ENCODE results near the gene PRDM8.

The PRDM8 gene

GRCh38 chr4:80201252-80202151 lies 4.2 kb downstream of the PRDM8 start:
- peak; percentile 44 to 60 (median 46) for DNase-seq (ENCODE audit: low read depth in 3 of 3)

GRCh38 chr4:80202190-80202711 lies 4.9 kb downstream of the PRDM8 start:
- DNase-seq (ENCODE audit: low read depth in 3 of 3): peak; percentile 58 to 78 (median 61)

DNA sequence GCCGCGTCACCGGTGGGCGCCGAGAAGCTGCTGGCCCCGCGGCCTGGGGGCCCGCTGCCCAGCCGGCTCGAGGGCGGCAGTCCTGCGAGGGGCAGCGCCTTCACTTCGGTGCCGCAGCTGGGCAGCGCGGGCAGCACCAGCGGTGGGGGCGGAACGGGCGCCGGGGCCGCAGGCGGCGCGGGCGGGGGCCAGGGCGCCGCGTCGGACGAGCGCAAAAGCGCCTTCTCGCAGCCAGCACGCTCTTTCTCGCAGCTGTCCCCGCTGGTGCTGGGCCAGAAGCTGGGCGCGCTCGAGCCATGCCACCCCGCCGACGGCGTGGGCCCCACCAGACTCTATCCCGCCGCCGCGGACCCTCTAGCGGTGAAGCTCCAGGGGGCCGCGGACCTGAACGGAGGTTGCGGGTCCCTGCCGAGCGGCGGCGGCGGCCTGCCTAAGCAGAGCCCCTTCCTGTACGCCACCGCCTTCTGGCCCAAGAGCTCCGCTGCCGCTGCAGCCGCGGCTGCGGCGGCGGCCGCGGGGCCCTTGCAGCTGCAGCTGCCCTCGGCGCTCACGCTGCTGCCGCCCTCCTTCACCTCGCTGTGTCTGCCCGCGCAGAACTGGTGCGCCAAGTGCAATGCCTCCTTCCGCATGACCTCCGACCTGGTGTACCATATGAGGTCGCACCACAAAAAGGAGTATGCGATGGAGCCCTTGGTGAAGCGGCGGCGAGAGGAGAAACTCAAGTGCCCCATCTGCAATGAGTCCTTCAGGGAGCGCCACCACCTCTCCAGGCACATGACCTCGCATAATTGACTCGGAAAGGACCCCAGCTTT lies 5.6 kb downstream of the PRDM8 start:
- DNase-seq (ENCODE audit: low read depth in 3 of 3): peak in 1 of 3 experiments; percentile 49

DNA sequence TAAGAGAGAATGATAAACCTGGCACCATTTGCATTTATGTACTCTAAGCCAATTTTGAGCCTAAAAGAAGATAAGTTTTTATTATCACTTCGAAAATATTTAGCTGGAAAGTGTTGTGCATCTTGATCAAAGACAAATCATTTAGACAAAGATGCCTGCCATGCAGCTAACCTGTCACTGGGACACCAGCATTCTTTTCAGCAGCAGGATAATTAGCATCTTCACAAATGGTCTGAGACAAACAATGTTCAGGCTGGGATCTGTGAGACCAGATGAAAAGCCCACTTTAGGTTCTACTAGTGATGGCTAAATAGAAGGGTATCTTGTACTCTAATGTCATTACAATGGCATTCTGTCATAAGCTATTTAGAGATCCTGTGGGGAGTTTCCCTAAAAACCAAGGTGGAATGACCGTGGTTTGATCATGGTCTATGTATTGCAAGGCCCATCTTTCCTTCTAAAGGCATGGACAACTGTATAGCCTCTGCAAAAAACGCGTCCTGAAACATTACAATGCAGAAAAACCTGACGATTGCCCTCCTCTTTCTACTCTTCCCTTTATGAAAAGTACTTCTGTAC lies 7.2 kb downstream of the PRDM8 start:
- no peak for DNase-seq (ENCODE audit: low read depth in 3 of 3)

DNA sequence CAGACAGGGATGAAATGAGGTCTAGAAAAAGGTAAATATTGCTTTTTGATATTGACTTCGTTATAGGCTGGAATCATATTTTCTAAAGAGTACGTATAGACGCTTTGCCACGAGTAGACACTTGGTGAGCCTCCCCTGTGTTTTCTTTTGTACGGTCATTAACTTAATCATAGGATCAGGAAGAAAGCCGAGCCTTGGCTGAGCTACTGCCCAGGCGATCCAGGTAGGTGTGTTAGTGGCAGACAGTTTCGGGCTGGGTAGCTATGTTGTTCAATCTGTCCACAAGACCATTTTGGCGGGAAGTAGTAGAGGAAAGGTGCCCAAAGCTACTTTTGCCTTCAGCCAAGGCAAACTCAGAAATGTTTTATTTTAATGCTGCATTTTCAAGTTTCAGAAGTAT lies 8.8 kb downstream of the PRDM8 start:
- no peak for DNase-seq (ENCODE audit: low read depth in 3 of 3)

DNA sequence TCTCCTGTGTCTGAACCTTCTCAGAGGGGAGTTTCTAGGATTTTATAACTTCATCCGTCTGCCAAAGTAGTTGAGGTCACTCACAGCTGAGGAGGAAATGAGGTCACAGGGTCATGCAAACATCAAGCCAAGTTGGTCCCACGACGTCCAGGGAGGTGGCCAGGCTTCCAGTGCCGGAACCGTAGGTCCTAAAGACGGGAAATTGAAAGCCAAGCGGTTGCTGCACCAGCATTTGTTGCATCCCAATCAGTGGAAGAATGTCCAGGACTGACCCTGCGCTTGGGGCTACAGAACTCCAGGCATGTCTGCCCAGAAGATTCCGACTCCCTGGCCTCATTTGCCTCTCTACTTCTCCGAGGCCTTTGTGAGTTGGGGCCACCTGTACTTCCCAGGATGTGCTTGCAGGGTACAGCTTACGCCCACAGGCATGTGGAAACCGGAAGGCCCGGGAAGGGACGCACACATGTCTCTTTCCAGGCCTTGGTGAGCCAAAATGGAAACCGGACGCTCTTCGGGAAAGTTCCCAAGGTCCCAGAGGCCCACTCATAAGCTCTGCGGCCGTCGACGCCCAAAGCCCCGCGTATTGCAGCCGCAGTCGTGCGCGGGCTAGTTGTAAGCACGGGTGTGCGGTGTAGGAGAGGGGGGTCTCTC lies 9.3 kb downstream of the PRDM8 start:
- DNase-seq (ENCODE audit: low read depth in 3 of 3): no peak

DNA sequence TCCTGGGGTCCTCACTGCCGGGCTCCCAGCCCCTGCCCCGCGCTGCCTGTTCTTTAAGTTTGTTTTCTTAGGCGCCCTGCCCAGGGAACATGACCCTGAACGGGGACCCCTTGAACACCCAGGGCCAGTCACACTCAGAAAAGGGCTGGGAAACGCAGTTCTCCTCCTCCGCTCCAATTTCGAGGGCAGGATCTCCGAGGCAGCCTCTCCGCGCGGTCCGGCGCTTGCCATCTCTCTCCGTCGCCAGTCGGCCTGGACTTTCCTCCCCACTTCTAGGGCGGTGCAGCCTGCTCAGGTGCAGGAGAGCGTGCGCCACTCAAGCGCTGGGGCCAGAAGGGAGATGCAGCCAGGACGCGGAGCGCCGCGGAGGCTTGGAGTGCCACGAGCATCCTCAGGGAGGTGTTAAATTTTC lies 9.9 kb downstream of the PRDM8 start:
- no peak for DNase-seq (ENCODE audit: low read depth in 3 of 3)

DNA sequence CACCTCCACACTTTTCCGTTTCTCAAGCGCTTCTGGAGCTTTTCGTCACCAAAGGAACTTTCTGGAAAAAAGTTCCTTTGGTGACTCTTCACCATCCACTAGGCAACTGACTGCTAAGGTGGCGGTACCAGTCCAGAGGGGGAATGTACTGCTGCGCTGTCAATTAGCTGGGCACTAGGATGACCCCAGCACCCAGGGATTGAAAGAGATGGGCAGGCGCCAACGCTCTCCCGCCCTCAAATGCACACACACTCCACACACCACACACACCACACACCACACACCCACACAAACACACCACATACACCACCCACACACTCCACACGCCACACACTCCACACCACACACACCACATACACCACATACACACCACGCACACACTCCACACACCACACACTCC lies 10.4 kb downstream of the PRDM8 start:
- DNase-seq (ENCODE audit: low read depth in 3 of 3): no peak

- DNase-seq (ENCODE audit: low read depth in 3 of 3): no peak
Measured at GRCh38 chr4:80208610-80209339, 11.5 kb downstream of the PRDM8 start.

DNA sequence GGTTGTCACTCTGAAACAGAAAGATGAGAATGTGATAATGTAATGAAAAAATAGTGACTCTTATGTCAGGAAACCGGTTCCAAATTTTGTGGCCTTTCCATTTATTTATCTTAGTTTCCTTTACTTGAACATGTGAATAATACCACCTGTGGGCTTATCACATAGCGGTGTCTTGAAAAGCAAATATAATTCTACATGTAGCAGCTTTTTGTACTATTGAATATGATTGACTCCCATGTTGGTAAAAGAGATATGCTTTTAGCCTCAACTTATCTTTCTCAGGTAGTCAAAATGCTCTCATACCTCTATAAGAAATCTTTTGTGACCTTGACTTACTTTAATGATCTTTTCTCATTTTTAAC lies 12.0 kb downstream of the PRDM8 start:
- no peak for DNase-seq (ENCODE audit: low read depth in 3 of 3)

DNA sequence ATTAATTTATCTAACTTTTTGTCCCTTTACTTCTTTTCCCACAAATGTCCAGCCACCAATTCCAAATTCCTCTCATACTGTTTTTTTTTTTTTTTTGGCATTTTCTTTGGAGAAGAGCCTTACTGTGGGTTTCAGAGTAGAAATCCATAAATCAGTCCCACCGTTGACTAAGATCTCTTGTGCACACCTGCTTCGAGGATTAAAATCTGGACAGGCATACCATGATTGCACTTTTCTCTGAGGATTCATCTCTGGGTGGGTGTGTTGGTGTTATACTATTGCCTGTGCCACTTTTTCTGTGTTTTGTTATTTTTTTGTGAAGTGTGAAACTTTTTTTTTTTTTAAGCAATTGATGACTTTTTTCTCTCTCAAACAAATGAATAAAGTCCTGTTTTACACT lies 13.2 kb downstream of the PRDM8 start:
- no peak for DNase-seq (ENCODE audit: low read depth in 3 of 3)

GRCh38 chr4:80213117-80213815 lies 16.0 kb downstream of the PRDM8 start:
- DNase-seq (ENCODE audit: low read depth in 3 of 3): no peak

- DNase-seq (ENCODE audit: low read depth in 3 of 3): no peak
Measured at GRCh38 chr4:80215449-80216052, 18.2 kb downstream of the PRDM8 start.

DNA sequence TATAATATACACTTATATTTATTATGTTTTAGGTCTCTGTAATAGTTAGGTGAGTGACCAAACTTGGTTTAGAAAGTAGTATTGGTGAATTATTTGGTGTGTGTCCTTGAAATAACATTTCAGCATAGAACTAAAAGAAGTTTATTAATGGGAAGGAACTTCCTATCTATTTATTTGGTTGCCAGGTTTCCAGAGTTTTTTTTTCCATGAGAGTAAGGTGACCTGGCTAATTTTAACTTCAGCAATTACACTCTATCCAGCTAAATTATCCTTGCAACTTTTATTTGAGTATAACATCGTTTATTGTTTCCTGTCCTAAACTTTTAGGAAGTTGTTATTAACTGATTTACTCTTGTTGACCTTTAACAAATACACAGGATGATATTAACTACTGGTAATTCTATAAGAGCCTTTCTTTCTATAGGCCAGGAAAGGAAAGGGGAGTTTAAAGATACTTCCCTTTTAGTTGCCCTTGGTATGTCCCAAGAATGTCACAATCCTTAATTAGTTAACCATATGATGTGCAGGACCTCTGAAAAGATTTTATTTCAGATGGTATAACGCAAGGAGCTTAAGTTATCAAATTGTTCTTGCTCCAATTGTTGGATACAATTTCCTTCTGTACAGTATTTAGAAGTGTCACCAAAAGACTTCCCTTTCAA lies 18.9 kb downstream of the PRDM8 start:
- no peak for DNase-seq (ENCODE audit: low read depth in 3 of 3)

DNA sequence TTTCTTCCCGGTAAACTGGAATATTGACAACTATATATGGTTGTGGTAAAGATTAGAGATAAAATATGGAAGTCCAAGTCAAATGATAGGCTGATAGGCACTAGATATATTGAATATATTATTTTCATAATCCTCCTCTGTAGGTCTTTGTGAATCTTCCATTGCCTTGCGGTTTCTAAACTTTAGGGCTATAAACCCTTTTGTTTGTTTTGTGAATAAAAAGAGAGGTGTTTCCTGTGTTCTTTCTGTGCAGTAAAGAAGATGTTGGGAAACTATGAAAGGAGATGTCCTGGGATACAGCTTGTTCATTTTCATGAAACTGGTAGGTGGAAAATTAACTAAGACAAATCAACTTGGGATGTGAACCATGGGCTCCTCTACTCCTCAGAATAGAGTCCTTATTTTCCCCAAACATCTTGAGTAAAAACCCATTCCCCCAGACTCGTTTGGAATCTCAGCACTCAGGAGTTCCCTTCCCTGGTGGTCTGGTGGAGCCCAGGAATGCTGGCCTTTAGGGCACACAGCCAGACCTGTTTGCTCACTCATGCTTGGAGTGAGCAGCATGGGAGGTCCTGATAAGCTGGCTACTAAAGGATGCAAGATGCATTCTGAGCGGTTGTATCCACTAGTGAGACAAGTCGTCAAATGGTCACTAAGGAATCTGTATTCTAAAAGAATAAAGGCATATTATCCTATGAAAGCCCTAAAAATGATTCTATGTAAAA lies 22.2 kb downstream of the PRDM8 start:
- no peak for DNase-seq (ENCODE audit: low read depth in 3 of 3)

- no peak for DNase-seq (ENCODE audit: low read depth in 3 of 3)
Measured at GRCh38 chr4:80220711-80221110, 23.4 kb downstream of the PRDM8 start.

GRCh38 chr4:80221161-80221560 lies 23.9 kb downstream of the PRDM8 start:
- DNase-seq (ENCODE audit: low read depth in 3 of 3): no peak

DNA sequence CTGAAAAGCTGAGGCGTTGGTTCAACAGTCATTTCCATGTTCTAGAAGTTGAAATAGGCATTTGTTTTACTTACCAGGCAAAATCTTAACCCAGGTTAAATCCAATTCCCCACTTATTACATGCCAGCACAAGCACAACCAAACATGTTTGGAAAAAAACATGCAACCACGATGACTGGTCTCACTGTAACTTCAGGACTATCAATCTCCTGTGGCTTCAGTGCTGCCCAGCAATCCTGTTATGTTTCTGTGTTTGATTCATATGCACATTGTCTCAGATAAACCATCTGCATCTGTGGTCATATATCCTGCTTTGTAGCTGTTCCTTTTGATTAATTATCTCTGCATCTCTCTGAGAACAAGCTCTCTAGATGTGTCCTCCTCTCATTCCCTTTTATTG lies 28.3 kb downstream of the PRDM8 start:
- no peak for DNase-seq (ENCODE audit: low read depth in 3 of 3)

DNA sequence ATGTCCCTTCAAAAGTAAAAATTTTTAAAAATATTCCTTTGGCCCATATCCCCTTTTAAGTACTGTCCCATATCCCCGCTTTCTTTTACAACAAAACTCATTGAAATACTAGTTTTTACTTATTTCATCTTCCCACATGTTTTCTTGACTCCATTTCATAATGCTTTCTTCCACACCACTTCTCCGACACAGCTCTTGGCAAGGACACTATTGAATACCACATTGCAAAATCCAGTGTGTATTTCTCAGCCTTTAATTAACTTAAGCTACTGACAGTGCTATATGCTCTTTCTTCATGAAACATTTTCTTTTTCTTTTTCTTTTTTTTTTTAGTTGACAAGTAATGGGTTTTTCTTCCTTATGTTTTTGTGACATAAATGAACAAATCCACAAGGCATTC lies 28.8 kb downstream of the PRDM8 start:
- DNase-seq (ENCODE audit: low read depth in 3 of 3): no peak
